Dermis lymphatic vessel endothelial cell (primary cell): ENCODE data around the gene ANLN. TPM values are rescaled to one million over a fixed set of nuclear protein-coding genes. Genes with fewer than 3 reads are reported as not detected.

Experiments used
- total RNA-seq: library from RNA; depleted of rRNA; stranded (reverse); fragments of >200 nt; gene quantifications from 2 replicates; pipeline ENCODE4 v1.2.1, GENCODE V29; 2014

Gene ANLN, protein sequence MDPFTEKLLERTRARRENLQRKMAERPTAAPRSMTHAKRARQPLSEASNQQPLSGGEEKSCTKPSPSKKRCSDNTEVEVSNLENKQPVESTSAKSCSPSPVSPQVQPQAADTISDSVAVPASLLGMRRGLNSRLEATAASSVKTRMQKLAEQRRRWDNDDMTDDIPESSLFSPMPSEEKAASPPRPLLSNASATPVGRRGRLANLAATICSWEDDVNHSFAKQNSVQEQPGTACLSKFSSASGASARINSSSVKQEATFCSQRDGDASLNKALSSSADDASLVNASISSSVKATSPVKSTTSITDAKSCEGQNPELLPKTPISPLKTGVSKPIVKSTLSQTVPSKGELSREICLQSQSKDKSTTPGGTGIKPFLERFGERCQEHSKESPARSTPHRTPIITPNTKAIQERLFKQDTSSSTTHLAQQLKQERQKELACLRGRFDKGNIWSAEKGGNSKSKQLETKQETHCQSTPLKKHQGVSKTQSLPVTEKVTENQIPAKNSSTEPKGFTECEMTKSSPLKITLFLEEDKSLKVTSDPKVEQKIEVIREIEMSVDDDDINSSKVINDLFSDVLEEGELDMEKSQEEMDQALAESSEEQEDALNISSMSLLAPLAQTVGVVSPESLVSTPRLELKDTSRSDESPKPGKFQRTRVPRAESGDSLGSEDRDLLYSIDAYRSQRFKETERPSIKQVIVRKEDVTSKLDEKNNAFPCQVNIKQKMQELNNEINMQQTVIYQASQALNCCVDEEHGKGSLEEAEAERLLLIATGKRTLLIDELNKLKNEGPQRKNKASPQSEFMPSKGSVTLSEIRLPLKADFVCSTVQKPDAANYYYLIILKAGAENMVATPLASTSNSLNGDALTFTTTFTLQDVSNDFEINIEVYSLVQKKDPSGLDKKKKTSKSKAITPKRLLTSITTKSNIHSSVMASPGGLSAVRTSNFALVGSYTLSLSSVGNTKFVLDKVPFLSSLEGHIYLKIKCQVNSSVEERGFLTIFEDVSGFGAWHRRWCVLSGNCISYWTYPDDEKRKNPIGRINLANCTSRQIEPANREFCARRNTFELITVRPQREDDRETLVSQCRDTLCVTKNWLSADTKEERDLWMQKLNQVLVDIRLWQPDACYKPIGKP
- total RNA-seq = 9.0 and 9.5 TPM in 2 replicates

DNA sequence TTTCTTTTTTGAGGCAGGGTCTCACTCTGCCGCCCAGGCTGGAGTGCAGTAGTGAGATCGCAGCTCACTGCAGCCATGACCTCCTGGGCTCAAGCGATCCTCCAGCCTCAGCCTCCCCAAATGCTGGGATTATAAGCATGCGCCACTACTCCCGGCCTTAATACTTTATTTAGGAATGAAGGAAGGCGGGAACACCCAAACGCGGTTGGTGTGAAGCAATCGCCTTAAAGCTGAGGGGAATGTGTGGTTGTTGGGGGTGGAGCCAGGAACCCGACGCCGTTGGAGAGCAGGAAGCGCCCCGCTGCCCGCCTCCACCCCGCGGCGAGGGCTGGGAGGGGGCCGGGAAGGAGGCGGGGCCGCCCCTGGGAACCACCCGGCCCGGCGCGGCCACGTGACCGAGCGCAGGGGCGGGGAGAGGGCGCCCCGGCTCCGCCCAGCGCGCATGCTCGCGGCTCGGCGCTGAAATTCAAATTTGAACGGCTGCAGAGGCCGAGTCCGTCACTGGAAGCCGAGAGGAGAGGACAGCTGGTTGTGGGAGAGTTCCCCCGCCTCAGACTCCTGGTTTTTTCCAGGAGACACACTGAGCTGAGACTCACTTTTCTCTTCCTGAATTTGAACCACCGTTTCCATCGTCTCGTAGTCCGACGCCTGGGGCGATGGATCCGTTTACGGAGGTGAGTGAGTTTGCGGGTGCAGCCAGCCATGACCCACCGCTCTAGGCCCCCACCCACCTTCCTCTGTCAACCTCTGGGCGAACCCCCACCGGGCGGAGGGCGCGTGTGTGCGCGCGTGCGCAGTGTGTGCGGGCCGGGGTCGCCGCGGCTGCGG, at the start of gene ANLN:
ANLN (plus strand) TSS at position 492 of the 828 bp plus-strand sequence; CDS start at position 657, 165 bp downstream.

Other genes starting within 250 kb of the ANLN start
- 1.2 and 1.3 TPM in 2 replicates for gene EEPD1, start 236.6 kb upstream of the ANLN start, total RNA-seq